HepG2 (cell line): ENCODE measurements around the gene COL13A1. TPM values are rescaled to one million over a fixed set of nuclear protein-coding genes. Genes with fewer than 3 reads are reported as not detected.

Source experiments
- ATAC-seq: fragments of 200-7000 bp; cut with Tn5 transposase; 3 replicates; pipeline ENCODE4 v1.9.1; 2020; ENCODE audit warnings: mild to moderate bottlenecking, moderate library complexity
- BruUV-seq: library from RNA; stranded (reverse); fragments of 400-500 nt; replicated peaks from 2 replicates; lab custom pipeline; 2021; lab: Mats Ljungman, UMichigan
- CTCF ChIA-PET: fragments of 300-600 bp; formaldehyde crosslinking; extraction: SDS; loops from one replicate; lab custom pipeline; 2021; ENCODE audit warnings: low total read pairs, inconsistent platforms, low intra/inter-chr PET ratio; lab: Yijun Ruan, JAX
- POLR2A ChIA-PET: fragments of 350-600 bp; sonication (Branson Sonifier 250); formaldehyde crosslinking; loops from one replicate; lab custom pipeline; 2020; ENCODE audit warnings: antibody characterized with exemption, inconsistent platforms; lab: Yijun Ruan, JAX
- DNase-seq: peaks from one replicate; pipeline ENCODE4 v3.0.0-alpha.2; 2015; ENCODE audit warnings: low spot score
- FAIRE-seq: peaks from 3 replicates; lab custom pipeline; 2011; peaks lifted over from hg19 to GRCh38; lab: Jason Lieb, UNC
- H2AFZ ChIP-seq: one replicate; pipeline ENCODE4 v1.6.1; 2011; ENCODE audit warnings: low read length, inconsistent platforms
- H3K27ac ChIP-seq: fragments of 300-600 bp; 3 replicates; pipeline ENCODE4 v1.8.0; 2011; ENCODE audit warnings: mixed run types, mild to moderate bottlenecking, mixed read lengths, low read length, inconsistent platforms; ENCODE audit not compliant: insufficient read depth; ENCODE audit errors: extremely low read length
- H3K27me3 ChIP-seq, 2 experiments: fragments of 200-600 bp in 1 of 2; 2 replicates in 1 of 2; 3 replicates in 1 of 2; pipeline versions ENCODE4 v1.6.0 to v1.8.0; 2011; ENCODE audit warnings: low read length in 2 of 2, mild to moderate bottlenecking in 2 of 2, moderate library complexity in 2 of 2, inconsistent platforms in 1 of 2; ENCODE audit not compliant: insufficient read depth in 2 of 2, control insufficient read depth in 1 of 2
- H3K36me3 ChIP-seq, 2 experiments: fragments of 200-600 bp in 1 of 2; replicated peaks in 1 of 2; 2 replicates in 1 of 2; 3 replicates in 1 of 2; pipeline versions ENCODE4 v1.5.1 to v1.8.0; 2011; ENCODE audit warnings: low read length in 2 of 2, inconsistent platforms in 1 of 2; ENCODE audit not compliant: insufficient read depth in 2 of 2, control insufficient read depth in 1 of 2
- H3K4me1 ChIP-seq: 2 replicates; pipeline ENCODE4 v1.5.1; 2012; ENCODE audit warnings: low read length, inconsistent platforms; ENCODE audit not compliant: insufficient read depth
- H3K4me2 ChIP-seq: 2 replicates; pipeline ENCODE4 v1.6.0; 2011; ENCODE audit warnings: low read depth, low read length, inconsistent platforms
- H3K4me3 ChIP-seq, 3 experiments: fragments of 200-600 bp in 1 of 3; sonication (generic), shearing (Covaris generic) in 1 of 3; replicated peaks in 1 of 3; 2 replicates each; pipeline ENCODE4 v1.5.1; 2011 to 2016; ENCODE audit warnings: low read length in 3 of 3, inconsistent platforms in 2 of 3, low read depth in 2 of 3, mild to moderate bottlenecking in 2 of 3, control low read depth in 1 of 3, mixed read lengths in 1 of 3; ENCODE audit not compliant: insufficient read depth in 1 of 3
- H3K79me2 ChIP-seq: one replicate; pipeline ENCODE4 v1.6.1; 2011; ENCODE audit warnings: low read length, inconsistent platforms; ENCODE audit not compliant: insufficient read depth
- H3K9ac ChIP-seq: 2 replicates; pipeline ENCODE4 v1.6.0; 2011; ENCODE audit warnings: mild to moderate bottlenecking, low read depth, low read length, inconsistent platforms; ENCODE audit not compliant: insufficient read depth
- H3K9me3 ChIP-seq: 2 replicates; pipeline ENCODE4 v1.5.1; 2012; ENCODE audit warnings: mild to moderate bottlenecking, low read length
- H4K20me1 ChIP-seq: 2 replicates; pipeline ENCODE4 v1.6.0; 2011; ENCODE audit warnings: inconsistent platforms, mild to moderate bottlenecking, low read length, moderate library complexity; ENCODE audit not compliant: insufficient read depth
- ARID2 ChIP-seq: sonication (generic); formaldehyde crosslinking; IDR thresholded peaks from 2 replicates; pipeline ENCODE4 v1.8.1; 2022; ENCODE audit warnings: mild to moderate bottlenecking, missing genetic modification reagents, borderline replicate concordance
- MTERF4 ChIP-seq: sonication (generic); formaldehyde crosslinking; IDR thresholded peaks from 2 replicates; pipeline ENCODE4 v1.8.0; 2023; ENCODE audit warnings: mild to moderate bottlenecking, missing genetic modification reagents
- ZNF331 ChIP-seq: sonication (generic); formaldehyde crosslinking; IDR thresholded peaks from 2 replicates; pipeline ENCODE4 v1.4.0; 2020; ENCODE audit warnings: missing genetic modification reagents
- ZNF609 ChIP-seq: sonication (generic); formaldehyde crosslinking; IDR thresholded peaks from 2 replicates; pipeline ENCODE4 v1.4.0; 2020; ENCODE audit warnings: mild to moderate bottlenecking, missing genetic modification reagents, borderline replicate concordance
- ZNF776 ChIP-seq: sonication (generic); formaldehyde crosslinking; IDR thresholded peaks from 2 replicates; pipeline ENCODE4 v1.4.0; 2020; ENCODE audit warnings: mild to moderate bottlenecking, missing genetic modification reagents
- WGBS: methylation state at CpG from one replicate; pipeline ENCODE4 v1.1.6; 2017; ENCODE audit warnings: low lambda C conversion rate; 5-methylcytosine and 5-hydroxymethylcytosine counted together
- in situ Hi-C: cut with HindIII; loops from 2 replicates; pipeline ENCODE4 v1.10.0; 2017; ENCODE audit warnings: low pct_unique_long_range_greater_than_20kb; ENCODE audit not compliant: extremely low pct_ligation_motif_present
- intact Hi-C: fragments of 100-400 bp; cut with micrococcal nuclease; formaldehyde crosslinking; loops from one replicate; pipeline ENCODE4 v1.10.0; 2022; ENCODE audit not compliant: unreplicated experiment
- polyA plus RNA-seq, 8 experiments: library from polyadenylated mRNA; depleted of rRNA in 3 of 8; stranded (reverse) in 7 of 8; unstranded in 1 of 8; fragments of >200 nt; fragmentation: Illumina TruSeq in 4 of 8; extraction: Trizol in 4 of 8; gene quantifications; 2 replicates each; pipeline versions ENCODE4 v1.2.1 to v1.2.3, GENCODE V29; 2011 to 2016; ENCODE audit warnings: low read depth in 4 of 8, missing spikeins in 1 of 8, mixed read lengths in 1 of 8; ENCODE audit not compliant: insufficient read depth in 1 of 8
- total RNA-seq, 5 experiments: library from RNA; depleted of rRNA; stranded (reverse); fragments of >200 nt; fragmentation: Illumina TruSeq; extraction: Trizol; gene quantifications; 2 replicates each; pipeline ENCODE4 v1.2.3, GENCODE V29; 2016; ENCODE audit warnings: low read depth in 1 of 5
- TF ChIP-seq, protein P1 (sequence below): IDR thresholded peaks from 2 replicates; pipeline ENCODE4 v1.6.1; 2016; ENCODE audit warnings: missing genetic modification reagents, missing compliant biosample characterization
- TF ChIP-seq, protein P2 (sequence below): sonication (generic); formaldehyde crosslinking; IDR thresholded peaks from 2 replicates; pipeline ENCODE4 v1.5.0; 2020; ENCODE audit warnings: mild to moderate bottlenecking, missing genetic modification reagents

COL13A1 gene
- total and polyA plus RNA-seq, 2 of the 13 experiments (the other 11 are each of a cell fraction or from before 2014, with no cell fraction given) = 0.07 TPM; not detected in 1

DNA sequence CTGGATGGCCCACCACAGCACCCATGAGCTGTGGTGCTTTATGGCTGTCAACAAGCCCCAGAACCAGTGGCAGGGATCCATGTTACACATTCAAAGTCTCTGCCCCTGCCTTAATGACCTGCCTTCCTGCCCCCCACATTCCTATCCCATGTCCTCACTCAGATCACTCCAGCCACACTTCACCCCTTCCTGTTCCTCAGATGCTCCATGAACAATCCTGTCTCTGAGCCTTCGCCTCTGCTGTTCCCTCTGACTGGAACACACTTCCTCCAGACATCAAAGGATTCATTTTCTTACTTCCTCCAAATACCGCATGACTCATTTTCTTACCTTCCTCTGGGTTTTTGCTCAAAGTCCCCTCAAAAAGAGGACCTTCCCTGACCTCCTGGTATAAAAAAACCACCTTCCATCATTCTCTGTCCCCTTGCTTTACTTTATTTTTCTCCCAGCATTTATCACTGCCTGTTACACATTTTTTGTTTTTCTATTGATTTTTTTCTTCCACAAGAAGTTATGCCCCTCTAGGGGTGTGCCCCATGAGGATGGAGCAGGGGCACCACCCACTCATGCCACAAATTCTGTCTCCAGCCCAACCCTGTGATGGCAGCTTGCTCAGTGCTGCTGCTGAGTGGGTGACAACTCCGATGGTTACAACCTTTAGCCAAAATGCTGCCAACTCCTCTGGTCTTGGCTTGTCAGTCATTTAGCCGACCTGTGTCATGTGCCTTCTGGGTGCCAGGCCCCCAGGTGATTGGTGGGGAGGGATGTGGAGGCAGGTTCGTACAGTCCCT is 18.2 kb downstream of the COL13A1 start:
- POLR2A ChIA-PET = no interaction called here
- no peak for DNase-seq
- H3K27me3 ChIP-seq = peaks cover 3 to 45% of the 10 kb centered on the region in 2 experiments; a peak in 3 of 5 replicates
- TF ChIP-seq, protein P1, sequence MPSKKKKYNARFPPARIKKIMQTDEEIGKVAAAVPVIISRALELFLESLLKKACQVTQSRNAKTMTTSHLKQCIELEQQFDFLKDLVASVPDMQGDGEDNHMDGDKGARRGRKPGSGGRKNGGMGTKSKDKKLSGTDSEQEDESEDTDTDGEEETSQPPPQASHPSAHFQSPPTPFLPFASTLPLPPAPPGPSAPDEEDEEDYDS (CRISPR knock-in tag) = no peak
- TF ChIP-seq ARID2 (CRISPR knock-in tag) (no peak), ZNF609 (CRISPR knock-in tag) (no peak), ZNF776 (CRISPR knock-in tag) (no peak), ZNF331 (no peak), MTERF4 (CRISPR knock-in tag) (no peak)
- TF ChIP-seq, protein P2, sequence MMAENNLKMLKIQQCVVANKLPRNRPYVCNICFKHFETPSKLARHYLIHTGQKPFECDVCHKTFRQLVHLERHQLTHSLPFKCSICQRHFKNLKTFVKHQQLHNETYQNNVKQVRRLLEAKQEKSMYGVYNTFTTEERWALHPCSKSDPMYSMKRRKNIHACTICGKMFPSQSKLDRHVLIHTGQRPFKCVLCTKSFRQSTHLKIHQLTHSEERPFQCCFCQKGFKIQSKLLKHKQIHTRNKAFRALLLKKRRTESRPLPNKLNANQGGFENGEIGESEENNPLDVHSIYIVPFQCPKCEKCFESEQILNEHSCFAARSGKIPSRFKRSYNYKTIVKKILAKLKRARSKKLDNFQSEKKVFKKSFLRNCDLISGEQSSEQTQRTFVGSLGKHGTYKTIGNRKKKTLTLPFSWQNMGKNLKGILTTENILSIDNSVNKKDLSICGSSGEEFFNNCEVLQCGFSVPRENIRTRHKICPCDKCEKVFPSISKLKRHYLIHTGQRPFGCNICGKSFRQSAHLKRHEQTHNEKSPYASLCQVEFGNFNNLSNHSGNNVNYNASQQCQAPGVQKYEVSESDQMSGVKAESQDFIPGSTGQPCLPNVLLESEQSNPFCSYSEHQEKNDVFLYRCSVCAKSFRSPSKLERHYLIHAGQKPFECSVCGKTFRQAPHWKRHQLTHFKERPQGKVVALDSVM (CRISPR knock-in tag) = no peak
- H2AFZ ChIP-seq = no peak overlapping the region
- H4K20me1 ChIP-seq = no peaks in the 10 kb centered on the region
- no peak overlapping the region for H3K4me3 ChIP-seq
- no peaks in the 10 kb centered on the region for H3K4me1 ChIP-seq
- in situ Hi-C loops = no loop called here
- WGBS = 14% methylated on average over 4 of the region's 5 CpGs
- BruUV-seq = no TSS peak
- no peak overlapping the region for H3K9ac ChIP-seq
- no peaks in the 10 kb centered on the region for H3K36me3 ChIP-seq
- no peak overlapping the region for H3K27ac ChIP-seq
- FAIRE-seq = no peak
- intact Hi-C loops = no loop called here
- no peak overlapping the region for H3K4me2 ChIP-seq
- no peaks in the 10 kb centered on the region for H3K9me3 ChIP-seq
- no peak for ATAC-seq
- CTCF ChIA-PET = no interaction called here
- H3K79me2 ChIP-seq = no peaks in the 10 kb centered on the region
